Mesenchymal stem cell (in vitro differentiated cells and primary cell): ENCODE measurements around the gene GPATCH4.
A peak's percentile ranks its signal among the peaks of the same experiment; 100 is the strongest.
"Not testable (repeated sequence)": the region's sequence is repeated elsewhere in the genome, so short reads cannot be mapped to it uniquely, and the experiment has no call there.

ENCODE experiments used
- DNase-seq: peaks from one replicate; pipeline ENCODE4 v3.0.0-alpha.2; 2013
- H2AFZ ChIP-seq: one replicate; pipeline ENCODE4 v1.6.1; 2013; ENCODE audit warnings: low read depth, mild to moderate bottlenecking, control low read depth, inconsistent platforms, low read length, moderate library complexity
- H2AK5ac ChIP-seq: 2 replicates; pipeline ENCODE4 v1.6.1; 2013; ENCODE audit warnings: low read length, moderate library complexity, mild to moderate bottlenecking, inconsistent platforms; ENCODE audit not compliant: severe bottlenecking
- H2BK120ac ChIP-seq: one replicate; pipeline ENCODE4 v1.6.1; 2013; ENCODE audit warnings: low read depth, mild to moderate bottlenecking, inconsistent platforms, low read length, moderate library complexity
- H2BK12ac ChIP-seq, 2 experiments: one replicate each; pipeline ENCODE4 v1.6.1; 2013; ENCODE audit warnings: inconsistent platforms in 2 of 2, low read length in 2 of 2, mild to moderate bottlenecking in 2 of 2, moderate library complexity in 2 of 2, control low read depth in 1 of 2
- H2BK15ac ChIP-seq: one replicate; pipeline ENCODE4 v1.6.1; 2013; ENCODE audit warnings: mild to moderate bottlenecking, low read depth, inconsistent platforms; ENCODE audit not compliant: poor library complexity, severe bottlenecking
- H2BK5ac ChIP-seq: 2 replicates; pipeline ENCODE4 v1.6.1; 2013; ENCODE audit warnings: low read depth, mild to moderate bottlenecking, low read length, control low read depth, inconsistent platforms; ENCODE audit not compliant: poor library complexity, severe bottlenecking
- H3K14ac ChIP-seq, 2 experiments: one replicate each; pipeline ENCODE4 v1.6.1; 2013; ENCODE audit warnings: inconsistent platforms in 2 of 2, low read length in 2 of 2, control low read depth in 1 of 2, mild to moderate bottlenecking in 1 of 2, moderate library complexity in 1 of 2
- H3K18ac ChIP-seq, 2 experiments: one replicate each; pipeline ENCODE4 v1.6.1; 2013; ENCODE audit warnings: inconsistent platforms in 2 of 2, low read length in 2 of 2, control low read depth in 1 of 2, low read depth in 1 of 2, mild to moderate bottlenecking in 1 of 2
- H3K23ac ChIP-seq, 2 experiments: one replicate each; pipeline ENCODE4 v1.6.1; 2013; ENCODE audit warnings: inconsistent platforms in 2 of 2, low read length in 2 of 2, mild to moderate bottlenecking in 2 of 2, moderate library complexity in 2 of 2, control low read depth in 1 of 2
- H3K27ac ChIP-seq: 2 replicates; pipeline ENCODE4 v1.5.1; 2013; ENCODE audit warnings: mild to moderate bottlenecking, moderate library complexity, low read length, control low read depth, inconsistent platforms; ENCODE audit not compliant: poor library complexity, severe bottlenecking
- H3K27me3 ChIP-seq, 2 experiments: 2 replicates each; pipeline versions ENCODE4 v1.6.1 to v1.7.0; 2013; ENCODE audit warnings: low read length in 2 of 2, mild to moderate bottlenecking in 2 of 2, moderate library complexity in 2 of 2, control low read depth in 1 of 2, inconsistent platforms in 1 of 2; ENCODE audit not compliant: control insufficient read depth in 1 of 2, insufficient read depth in 1 of 2
- H3K36me3 ChIP-seq, 2 experiments: 2 replicates each; pipeline versions ENCODE4 v1.6.1 to v1.7.0; 2013; ENCODE audit warnings: low read length in 2 of 2, control low read depth in 1 of 2, inconsistent platforms in 1 of 2, low read depth in 1 of 2, mild to moderate bottlenecking in 1 of 2; ENCODE audit not compliant: insufficient read depth in 2 of 2, control insufficient read depth in 1 of 2
- H3K4ac ChIP-seq, 2 experiments: one replicate each; pipeline ENCODE4 v1.6.1; 2013; ENCODE audit warnings: inconsistent platforms in 2 of 2, low read length in 2 of 2, mild to moderate bottlenecking in 2 of 2, moderate library complexity in 2 of 2, control low read depth in 1 of 2, low read depth in 1 of 2
- H3K4me1 ChIP-seq: 2 replicates; pipeline ENCODE4 v1.6.1; 2013; ENCODE audit warnings: low read depth, low read length, control low read depth; ENCODE audit not compliant: control insufficient read depth, insufficient read depth
- H3K4me2 ChIP-seq: 2 replicates; pipeline ENCODE4 v1.6.1; 2013; ENCODE audit warnings: low read length, mild to moderate bottlenecking, inconsistent platforms; ENCODE audit not compliant: poor library complexity, severe bottlenecking
- H3K4me3 ChIP-seq, 2 experiments: 2 replicates each; pipeline versions ENCODE4 v1.5.1 to v1.7.0; 2013; ENCODE audit warnings: low read length in 2 of 2, mild to moderate bottlenecking in 2 of 2, control low read depth in 1 of 2, low read depth in 1 of 2; ENCODE audit not compliant: insufficient read depth in 1 of 2
- H3K79me1 ChIP-seq: replicated peaks from 2 replicates; pipeline ENCODE4 v1.6.1; 2013; ENCODE audit warnings: mild to moderate bottlenecking, control low read depth, low read length, inconsistent platforms; ENCODE audit not compliant: poor library complexity, severe bottlenecking
- H3K9ac ChIP-seq: 2 replicates; pipeline ENCODE4 v1.7.0; 2013; ENCODE audit warnings: mild to moderate bottlenecking, low read length, moderate library complexity
- H3K9me3 ChIP-seq: 2 replicates; pipeline ENCODE4 v1.7.0; 2013; ENCODE audit warnings: mild to moderate bottlenecking, low read length; ENCODE audit not compliant: control insufficient read depth
- H4K8ac ChIP-seq: one replicate; pipeline ENCODE4 v1.6.1; 2013; ENCODE audit warnings: inconsistent platforms, mild to moderate bottlenecking, low read length, moderate library complexity
- H4K91ac ChIP-seq: one replicate; pipeline ENCODE4 v1.6.1; 2013; ENCODE audit warnings: mild to moderate bottlenecking, low read length, inconsistent platforms
- WGBS: methylation state at CpG from one replicate; pipeline ENCODE4 v1.1.7; 2013; ENCODE audit warnings: mixed read lengths; 5-methylcytosine and 5-hydroxymethylcytosine counted together

Gene GPATCH4

DNA sequence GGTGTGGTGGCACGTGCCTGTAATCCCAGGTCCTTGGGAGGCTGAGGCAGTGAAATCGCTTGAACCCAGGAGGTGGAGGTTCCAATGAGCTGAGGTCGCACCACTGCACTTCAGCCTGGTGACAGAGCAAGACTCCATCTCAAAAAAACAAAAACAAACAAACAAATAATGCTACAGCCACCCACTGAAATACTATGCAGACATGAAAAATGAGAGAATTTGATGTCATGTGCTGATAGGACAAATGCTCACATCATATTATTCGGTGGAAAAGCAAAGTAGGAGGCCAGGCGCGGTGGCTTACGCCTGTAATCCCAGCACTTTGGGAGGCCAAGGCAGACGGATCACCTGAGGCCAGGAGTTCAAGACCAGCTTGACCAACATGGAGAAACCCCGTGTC is 8.8 kb upstream of the GPATCH4 start:
- peaks cover 14 to 23% of the 10 kb centered on the region in 2 experiments for H3K27me3 ChIP-seq
- H3K9me3 ChIP-seq, H3K4me2 ChIP-seq, H3K27ac ChIP-seq, H3K14ac ChIP-seq, H2AK5ac ChIP-seq, H3K36me3 ChIP-seq, H2BK5ac ChIP-seq, H3K9ac ChIP-seq, H3K79me1 ChIP-seq, H2BK120ac ChIP-seq, H3K23ac ChIP-seq, H4K8ac ChIP-seq, H3K4me1 ChIP-seq, H2AFZ ChIP-seq, DNase-seq, H3K4ac ChIP-seq, H3K4me3 ChIP-seq, H2BK12ac ChIP-seq, H3K18ac ChIP-seq, H2BK15ac ChIP-seq, H4K91ac ChIP-seq: not testable (repeated sequence)
- 91% methylated on average over 6 of the region's 9 CpGs for WGBS

DNA sequence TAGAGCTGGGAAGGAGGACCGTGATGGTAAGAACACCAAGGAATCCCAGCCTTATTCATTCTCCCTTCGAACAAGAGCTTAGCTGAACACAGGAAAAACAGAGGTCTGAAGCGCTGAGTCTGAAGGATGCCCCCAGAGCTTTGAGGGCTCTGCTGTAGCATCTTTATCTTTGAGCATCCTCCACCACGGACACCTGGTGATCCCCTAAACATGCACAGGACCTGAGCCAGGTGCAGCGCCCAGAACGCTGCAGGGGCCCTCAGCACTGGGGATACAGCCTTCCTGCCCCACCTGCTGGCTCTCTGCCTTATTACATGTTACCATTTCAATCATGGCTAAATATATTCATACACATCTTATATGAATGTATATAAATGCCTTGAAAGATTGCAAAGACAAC is 7.7 kb upstream of the GPATCH4 start:
- 47% methylated on average over 6 of the region's 6 CpGs for WGBS
- Histone ChIP-seq H3K36me3 (no peaks in the 10 kb centered on the region), H3K27me3 (peaks cover 12 to 23% of the 10 kb centered on the region in 2 experiments)

DNA sequence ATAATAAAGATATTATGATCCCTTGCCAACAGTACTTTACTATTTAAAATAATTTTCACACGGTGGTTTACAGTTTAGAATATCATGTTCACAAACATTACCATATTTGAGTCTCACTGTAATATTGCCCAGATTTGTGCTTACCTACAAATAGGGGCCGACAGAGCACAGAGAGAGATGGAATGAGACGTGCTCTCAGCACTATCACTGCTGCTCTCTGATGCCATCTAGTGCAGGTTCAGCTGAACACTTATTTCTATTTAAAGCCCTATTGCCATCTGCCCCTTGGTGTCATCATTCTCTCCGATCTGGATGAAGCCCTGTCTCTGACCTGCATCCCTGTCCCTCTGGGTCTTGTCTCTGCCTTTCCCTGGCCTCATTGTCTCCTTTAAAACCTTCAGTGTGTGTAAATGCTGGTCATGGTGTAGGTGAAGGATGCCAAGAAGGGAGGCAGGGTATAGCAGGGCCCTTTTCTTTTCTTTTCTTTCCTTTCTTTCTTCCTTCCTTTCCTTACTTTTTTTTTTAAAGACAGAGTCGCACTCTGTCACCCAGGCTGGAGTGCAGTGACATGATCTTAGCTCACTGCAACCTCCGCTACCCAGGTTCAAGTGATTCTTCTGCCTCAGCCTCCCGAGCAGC is 6.9 kb upstream of the GPATCH4 start:
- H3K9me3 ChIP-seq = no peaks in the 10 kb centered on the region
- no peak overlapping the region for H4K8ac ChIP-seq
- H2BK120ac ChIP-seq = no peak overlapping the region
- no peak overlapping the region for H3K27ac ChIP-seq
- peak; percentile 79 for DNase-seq
- H3K4me3 ChIP-seq = no peak overlapping the region
- H2BK5ac ChIP-seq = no peak overlapping the region
- no peak overlapping the region for H3K18ac ChIP-seq
- H3K4me1 ChIP-seq = no peaks in the 10 kb centered on the region
- H3K27me3 ChIP-seq = peaks cover 12 to 20% of the 10 kb centered on the region in 2 experiments
- no peak overlapping the region for H3K23ac ChIP-seq
- no peak overlapping the region for H2BK12ac ChIP-seq
- H2BK15ac ChIP-seq = no peak overlapping the region
- no peaks in the 10 kb centered on the region for H3K79me1 ChIP-seq
- H4K91ac ChIP-seq = no peak overlapping the region
- H3K36me3 ChIP-seq = no peaks in the 10 kb centered on the region
- 32% methylated on average over 7 of the region's 7 CpGs for WGBS
- H2AK5ac ChIP-seq = no peak overlapping the region
- no peak overlapping the region for H3K4me2 ChIP-seq
- H3K4ac ChIP-seq = no peak overlapping the region
- H3K9ac ChIP-seq = peak overlapping the region; percentile 13
- no peak overlapping the region for H3K14ac ChIP-seq
- no peak overlapping the region for H2AFZ ChIP-seq

More for the DNA sequence above, 7.7 kb upstream of the GPATCH4 start:
- Histone ChIP-seq H2AFZ (no peak overlapping the region), H3K18ac (no peak overlapping the region), H3K79me1 (no peaks in the 10 kb centered on the region), H3K4ac (no peak overlapping the region), H3K4me1 (no peaks in the 10 kb centered on the region), H4K91ac (peak overlapping the region; percentile 39), H3K14ac (no peak overlapping the region), H3K4me3 (no peak overlapping the region), H3K27ac (no peak overlapping the region), H3K9me3 (no peaks in the 10 kb centered on the region), H2BK5ac (no peak overlapping the region), H4K8ac (peak overlapping the region; percentile 64), H2BK15ac (no peak overlapping the region), H3K9ac (no peak overlapping the region), H3K4me2 (no peak overlapping the region), H2AK5ac (no peak overlapping the region), H3K23ac (no peak overlapping the region), H2BK12ac (no peak overlapping the region), H2BK120ac (no peak overlapping the region)
- peak; percentile 40 for DNase-seq

DNA sequence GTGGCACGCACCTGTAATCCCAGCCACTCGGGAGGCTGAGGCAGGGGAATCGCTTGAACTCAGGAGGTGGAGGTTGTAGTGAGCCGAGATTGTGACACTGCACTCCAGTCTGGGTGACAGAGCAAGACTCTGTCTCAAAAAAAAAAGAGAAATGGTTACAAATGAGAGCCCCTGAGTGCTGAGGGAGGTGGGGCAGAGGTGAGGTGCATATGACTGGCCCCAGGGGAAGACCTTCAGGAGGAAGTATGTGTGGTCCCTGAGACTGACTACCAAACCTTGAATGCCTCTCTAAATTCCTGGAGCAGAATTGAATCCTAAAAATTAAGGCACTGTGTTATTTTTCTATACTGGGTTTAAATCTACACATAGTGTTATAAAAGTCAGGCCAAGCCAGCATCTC is 6.1 kb upstream of the GPATCH4 start:
- not testable (repeated sequence) for H2BK120ac ChIP-seq, H3K36me3 ChIP-seq, H4K8ac ChIP-seq, H3K79me1 ChIP-seq, H3K4me2 ChIP-seq, H3K14ac ChIP-seq, H2BK12ac ChIP-seq, H3K4ac ChIP-seq, H2AK5ac ChIP-seq, H3K27ac ChIP-seq, DNase-seq, H3K23ac ChIP-seq, H3K9me3 ChIP-seq, H3K4me1 ChIP-seq, H2AFZ ChIP-seq, H3K4me3 ChIP-seq, H2BK5ac ChIP-seq, H4K91ac ChIP-seq, H3K9ac ChIP-seq, H3K18ac ChIP-seq, H2BK15ac ChIP-seq
- WGBS = 81% methylated on average over 4 of the region's 4 CpGs
- H3K27me3 ChIP-seq = peaks cover 9 to 13% of the 10 kb centered on the region in 2 experiments
